Upper lobe of left lung (tissue), 6 donors: ENCODE results near the gene ADGRE1. TPM values are rescaled to one million over a fixed set of nuclear protein-coding genes. Genes with fewer than 3 reads are reported as not detected.
A peak's percentile ranks its signal among the peaks of the same experiment; 100 is the strongest.

Experiments
- ATAC-seq, 2 donors: fragments of 200-7000 bp; cut with Tn5 transposase; one replicate each; pipeline ENCODE4 v1.9.1; 2022; ENCODE audit warnings: mild to moderate bottlenecking in 2 of 2, moderate library complexity in 2 of 2; ENCODE audit not compliant: low FRiP score in 2 of 2
- DNase-seq, 2 donors: peaks; one replicate each; pipeline ENCODE4 v3.0.0-alpha.2; 2019 to 2020
- H3K27ac ChIP-seq, 4 donors: fragments of 200-600 bp; sonication (generic); one replicate each; pipeline ENCODE4 v1.5.1; 2016 to 2019
- H3K27me3 ChIP-seq, 4 donors: fragments of 200-600 bp; sonication (generic); one replicate each; pipeline ENCODE4 v1.5.1; 2017 to 2019
- H3K36me3 ChIP-seq, 4 donors: fragments of 200-600 bp; sonication (generic); one replicate each; pipeline ENCODE4 v1.5.1; 2016 to 2019
- H3K4me1 ChIP-seq, 4 donors: fragments of 200-600 bp; sonication (generic); one replicate each; pipeline ENCODE4 v1.5.1; 2018 to 2019
- H3K4me3 ChIP-seq, 4 donors: fragments of 200-600 bp; sonication (generic); one replicate each; pipeline ENCODE4 v1.5.1; 2017 to 2019; ENCODE audit warnings: mild to moderate bottlenecking in 2 of 4, moderate library complexity in 1 of 4
- H3K9me3 ChIP-seq, 4 donors: fragments of 200-600 bp; sonication (generic); one replicate each; pipeline ENCODE4 v1.5.1; 2018 to 2019
- CTCF ChIP-seq, 6 experiments: fragments of 450-650 bp in 4 of 6; fragments of 200-600 bp in 2 of 6; sonication (generic) in 2 of 6; IDR thresholded peaks; one replicate each; pipeline ENCODE4 v1.5.1; 2016 to 2019; ENCODE audit warnings: antibody characterized with exemption in 6 of 6
- EP300 ChIP-seq, 4 donors: sonication (generic); formaldehyde crosslinking; IDR thresholded peaks; one replicate each; pipeline ENCODE4 v1.5.1; 2017; ENCODE audit warnings: antibody characterized with exemption in 4 of 4, control low read depth in 2 of 4
- POLR2A ChIP-seq, 4 donors: fragments of 450-650 bp; IDR thresholded peaks; one replicate each; pipeline ENCODE4 v1.5.1; 2016 to 2017; ENCODE audit warnings: antibody characterized with exemption in 4 of 4, mild to moderate bottlenecking in 2 of 4
- POLR2AphosphoS5 ChIP-seq, 2 donors: sonication (generic); formaldehyde crosslinking; IDR thresholded peaks; one replicate each; pipeline ENCODE4 v1.5.1; 2017; ENCODE audit warnings: antibody characterized with exemption in 2 of 2
- WGBS, 2 donors: methylation state at CpG; one replicate each; pipeline ENCODE4 v1.1.5; 2017 to 2018; 5-methylcytosine and 5-hydroxymethylcytosine counted together
- total RNA-seq, 6 donors: library from RNA; depleted of rRNA in 4 of 6; stranded (reverse); fragments of >200 nt in 4 of 6; gene quantifications; one replicate each; pipeline versions ENCODE4 v1.1.0 to v1.2.1, GENCODE V29; 2016 to 2021
- donor health status: DM: no; HTN: no; CAD: no; lungs with moderate emphysema.
- donor health status: DM: no; HTN: yes; CAD: no; lungs with severe emphysema.

ADGRE1 gene
- total RNA-seq, 6 donors from 2014 or later, result 0.79 to 7.3 (median 4.3) TPM

GRCh38 chr19:6886277-6886897, 992 bp upstream of the ADGRE1 start:
- H3K4me3 ChIP-seq, result no peak overlapping the region
- no peak for TF ChIP-seq CTCF (IDR thresholded peaks at IDR 0.05)
- TF ChIP-seq POLR2A (IDR thresholded peaks at IDR 0.05), result no peak
- TF ChIP-seq EP300 (IDR thresholded peaks at IDR 0.05), result no peak
- no peak for TF ChIP-seq POLR2AphosphoS5 (IDR thresholded peaks at IDR 0.05)
- H3K9me3 ChIP-seq, result peaks cover 0 to 8% (median 0%) of the 10 kb centered on the region in 4 donors
- WGBS, 2 donors, result 60 to 75% methylated on average over 7 of the region's 7 CpGs
- no peaks in the 10 kb centered on the region for H3K27me3 ChIP-seq
- H3K4me1 ChIP-seq, result no peaks in the 10 kb centered on the region
- peak overlapping the region in 1 of 4 donors; percentile 55 for H3K27ac ChIP-seq
- H3K36me3 ChIP-seq, result no peaks in the 10 kb centered on the region
- DNase-seq, result no peak
- no peak for ATAC-seq

- 93 to 100% methylated on average over 2 of the region's 2 CpGs for WGBS, 2 donors
- H3K9me3 ChIP-seq, result peaks cover 0 to 8% (median 0%) of the 10 kb centered on the region in 4 donors
- no peaks in the 10 kb centered on the region for H3K4me1 ChIP-seq
- TF ChIP-seq POLR2A (IDR thresholded peaks at IDR 0.05) (no peak), EP300 (IDR thresholded peaks at IDR 0.05) (no peak), CTCF (IDR thresholded peaks at IDR 0.05) (no peak), POLR2AphosphoS5 (IDR thresholded peaks at IDR 0.05) (no peak)
- ATAC-seq (no peak), DNase-seq (no peak)
- no peak overlapping the region for H3K4me3 ChIP-seq
- no peaks in the 10 kb centered on the region for H3K27me3 ChIP-seq
- H3K27ac ChIP-seq, result no peak overlapping the region
- H3K36me3 ChIP-seq, result no peaks in the 10 kb centered on the region
These were observed 1.6 kb downstream of the ADGRE1 start for GRCh38 chr19:6888967-6889366.

- 47 to 49% methylated on average over 3 of the region's 3 CpGs for WGBS, 2 donors
- H3K27me3 ChIP-seq, result no peaks in the 10 kb centered on the region
- no peak overlapping the region for H3K4me3 ChIP-seq
- ATAC-seq (no peak), DNase-seq (no peak)
- H3K36me3 ChIP-seq, result no peaks in the 10 kb centered on the region
- peak overlapping the region in 1 of 4 donors; percentile 21 for H3K27ac ChIP-seq
- no peaks in the 10 kb centered on the region for H3K4me1 ChIP-seq
- TF ChIP-seq EP300 (IDR thresholded peaks at IDR 0.05) (no peak), POLR2AphosphoS5 (IDR thresholded peaks at IDR 0.05) (no peak), POLR2A (IDR thresholded peaks at IDR 0.05) (no peak), CTCF (IDR thresholded peaks at IDR 0.05) (no peak)
- peaks cover 0 to 8% (median 0%) of the 10 kb centered on the region in 4 donors for H3K9me3 ChIP-seq
These were observed 3.1 kb downstream of the ADGRE1 start for GRCh38 chr19:6890401-6890913.

- Histone ChIP-seq H3K27ac (peak overlapping the region in 1 of 4 donors; percentile 21), H3K27me3 (no peaks in the 10 kb centered on the region), H3K36me3 (no peaks in the 10 kb centered on the region), H3K4me1 (no peaks in the 10 kb centered on the region), H3K9me3 (peaks cover 0 to 8% (median 0%) of the 10 kb centered on the region in 4 donors), H3K4me3 (no peak overlapping the region)
- WGBS, 2 donors, result 65 to 70% methylated on average over 8 of the region's 8 CpGs
- no peak for TF ChIP-seq EP300 (IDR thresholded peaks at IDR 0.05)
- TF ChIP-seq CTCF (IDR thresholded peaks at IDR 0.05), result no peak
- no peak for TF ChIP-seq POLR2AphosphoS5 (IDR thresholded peaks at IDR 0.05)
- DNase-seq (no peak), ATAC-seq (no peak)
These were observed 3.6 kb downstream of the ADGRE1 start for GRCh38 chr19:6890938-6891337.
